Esophagus squamous epithelium (tissue), 5 donors: ENCODE measurements around the gene RHOH. TPM values are rescaled to one million over a fixed set of nuclear protein-coding genes. Genes with fewer than 3 reads are reported as not detected.

Experiments
- DNase-seq: peaks from one replicate; lab custom pipeline; 2025; lab: John Stamatoyannopoulos, UW
- H3K27ac ChIP-seq, 4 donors: fragments of 200-600 bp; sonication (generic); one replicate each; pipeline ENCODE4 v1.5.1; 2016 to 2019; ENCODE audit warnings: mild to moderate bottlenecking in 1 of 4
- H3K27me3 ChIP-seq, 4 donors: fragments of 200-600 bp; sonication (generic); 1 replicate in 3 of 4; 2 replicates in 1 of 4; pipeline versions ENCODE4 v1.5.1 to v1.6.0; 2017 to 2021; ENCODE audit warnings: antibody characterized with exemption in 1 of 4
- H3K36me3 ChIP-seq, 3 donors: fragments of 200-600 bp; sonication (generic); one replicate each; pipeline ENCODE4 v1.5.1; 2016 to 2019
- H3K4me1 ChIP-seq, 3 donors: fragments of 200-600 bp; sonication (generic); one replicate each; pipeline ENCODE4 v1.5.1; 2017 to 2019
- H3K4me3 ChIP-seq, 4 donors: fragments of 200-600 bp; sonication (generic); 1 replicate in 3 of 4; 2 replicates in 1 of 4; pipeline ENCODE4 v1.5.1; 2016 to 2019; ENCODE audit warnings: mild to moderate bottlenecking in 2 of 4, moderate library complexity in 1 of 4
- H3K9me3 ChIP-seq, 3 donors: fragments of 200-600 bp; sonication (generic); one replicate each; pipeline ENCODE4 v1.5.1; 2016 to 2019
- CTCF ChIP-seq, 6 experiments: fragments of 450-650 bp in 4 of 6; fragments of 200-600 bp in 2 of 6; sonication (generic) in 2 of 6; IDR thresholded peaks; one replicate each; pipeline ENCODE4 v1.5.1; 2016 to 2019; ENCODE audit warnings: antibody characterized with exemption in 6 of 6, mild to moderate bottlenecking in 4 of 6, moderate library complexity in 4 of 6
- POLR2A ChIP-seq, 4 donors: fragments of 450-650 bp; IDR thresholded peaks; one replicate each; pipeline ENCODE4 v1.6.1; 2017; ENCODE audit warnings: antibody characterized with exemption in 4 of 4, mild to moderate bottlenecking in 4 of 4, moderate library complexity in 3 of 4
- WGBS, 2 donors: methylation state at CpG; one replicate each; pipeline ENCODE4 v1.1.5; 2018; 5-methylcytosine and 5-hydroxymethylcytosine counted together
- intact Hi-C: fragments of 100-400 bp; cut with DNase I; formaldehyde crosslinking; loops from one replicate; pipeline ENCODE4 v1.15.0; 2022
- total RNA-seq, 4 donors: library from RNA; depleted of rRNA; stranded (reverse); fragments of >200 nt; gene quantifications; one replicate each; pipeline ENCODE4 v1.1.0, GENCODE V29; 2016
- donor health status: DM: yes; HTN: yes; CAD: no.

RHOH gene
- total RNA-seq, 4 donors from 2014 or later = 0.79 to 5.0 (median 2.2) TPM

- TF ChIP-seq POLR2A (IDR thresholded peaks at IDR 0.05) = no peak
- TF ChIP-seq CTCF (IDR thresholded peaks at IDR 0.05) = no peak
- 81 to 88% methylated on average over 4 of the region's 4 CpGs for WGBS, 2 donors
- Histone ChIP-seq H3K27me3 (no peaks in the 10 kb centered on the region), H3K4me1 (no peaks in the 10 kb centered on the region), H3K9me3 (no peaks in the 10 kb centered on the region), H3K27ac (no peak overlapping the region), H3K36me3 (no peaks in the 10 kb centered on the region), H3K4me3 (no peak overlapping the region)
- intact Hi-C loops = no loop called here
- no peak for DNase-seq
Observed at GRCh38 chr4:40240040-40240653, 43.3 kb downstream of the RHOH start.

GRCh38 chr4:40241026-40241425 is 44.2 kb downstream of the RHOH start:
- H3K36me3 ChIP-seq = no peaks in the 10 kb centered on the region
- intact Hi-C loops = no loop called here
- no peaks in the 10 kb centered on the region for H3K27me3 ChIP-seq
- WGBS, 2 donors = 66 to 71% methylated on average over 4 of the region's 4 CpGs
- H3K4me3 ChIP-seq = no peak overlapping the region
- H3K9me3 ChIP-seq = no peaks in the 10 kb centered on the region
- no peak overlapping the region for H3K27ac ChIP-seq
- H3K4me1 ChIP-seq = no peaks in the 10 kb centered on the region
- no peak for DNase-seq
- TF ChIP-seq CTCF (IDR thresholded peaks at IDR 0.05) (no peak), POLR2A (IDR thresholded peaks at IDR 0.05) (no peak)

- Histone ChIP-seq H3K9me3 (no peaks in the 10 kb centered on the region), H3K4me3 (no peak overlapping the region), H3K27ac (no peak overlapping the region), H3K27me3 (no peaks in the 10 kb centered on the region), H3K4me1 (no peaks in the 10 kb centered on the region), H3K36me3 (no peaks in the 10 kb centered on the region)
- no peak for DNase-seq
- no peak for TF ChIP-seq CTCF (IDR thresholded peaks at IDR 0.05)
- no peak for TF ChIP-seq POLR2A (IDR thresholded peaks at IDR 0.05)
- intact Hi-C loops = no loop called here
- WGBS, 2 donors = 48 to 53% methylated on average over 7 of the region's 7 CpGs
Observed at GRCh38 chr4:40241941-40242340, 45.1 kb downstream of the RHOH start.

- no peak for TF ChIP-seq POLR2A (IDR thresholded peaks at IDR 0.05)
- TF ChIP-seq CTCF (IDR thresholded peaks at IDR 0.05) = no peak
- Histone ChIP-seq H3K27me3 (no peaks in the 10 kb centered on the region), H3K4me1 (no peaks in the 10 kb centered on the region), H3K36me3 (no peaks in the 10 kb centered on the region), H3K27ac (no peak overlapping the region), H3K4me3 (no peak overlapping the region), H3K9me3 (no peaks in the 10 kb centered on the region)
- WGBS, 2 donors = 90 to 92% methylated on average over 9 to 14 of the region's 19 CpGs
- intact Hi-C loops = no loop called here
- DNase-seq = no peak
Observed at GRCh38 chr4:40243386-40243948, 46.6 kb downstream of the RHOH start.

GRCh38 chr4:40244606-40245005 is 47.8 kb downstream of the RHOH start:
- no peaks in the 10 kb centered on the region for H3K4me1 ChIP-seq
- DNase-seq = no peak
- WGBS, 2 donors = 68 to 72% methylated on average over 2 of the region's 2 CpGs
- no peak overlapping the region for H3K27ac ChIP-seq
- H3K9me3 ChIP-seq = no peaks in the 10 kb centered on the region
- H3K36me3 ChIP-seq = no peaks in the 10 kb centered on the region
- intact Hi-C loops = no loop called here
- no peaks in the 10 kb centered on the region for H3K27me3 ChIP-seq
- no peak overlapping the region for H3K4me3 ChIP-seq
- TF ChIP-seq CTCF (IDR thresholded peaks at IDR 0.05) (no peak), POLR2A (IDR thresholded peaks at IDR 0.05) (no peak)
